ENCODE results near the gene THSD7A. TPM values are rescaled to one million over a fixed set of nuclear protein-coding genes. Genes with fewer than 3 reads are reported as not detected.

THSD7A gene
- polyA plus RNA-seq, 1 donor (not counting 4 experiments of a cell fraction or from before 2014, with no cell fraction given), result not detected

DNA sequence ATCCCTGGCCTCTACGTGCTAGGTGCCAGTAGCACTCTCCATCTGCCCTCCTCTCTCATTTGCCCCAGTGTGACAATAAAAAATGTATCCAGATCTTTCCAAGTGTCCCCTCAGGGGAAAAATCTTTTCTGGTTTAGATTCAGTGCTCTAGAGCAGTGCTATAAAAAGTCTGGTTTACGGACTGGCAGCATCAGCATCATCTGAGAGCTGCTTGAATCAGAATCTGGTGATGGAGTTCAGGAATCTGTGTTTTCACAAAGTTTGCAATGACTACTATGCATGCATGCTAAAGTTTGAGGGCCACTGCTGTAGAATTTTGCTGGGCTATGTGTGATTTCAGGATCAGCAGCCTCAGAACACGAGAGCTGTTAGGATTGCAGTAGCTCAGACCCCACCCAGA, 501.8 kb downstream of the THSD7A start:
- Histone ChIP-seq H3K9ac (ENCODE audit: control insufficient read depth, extremely low read depth, insufficient read depth, low read length) (no peak overlapping the region), H3K9me1 (ENCODE audit: control insufficient read depth, extremely low read depth, insufficient read depth, low read length) (no peaks in the 10 kb centered on the region), H3K27ac (ENCODE audit: control insufficient read depth, insufficient read depth, low read length) (no peak overlapping the region), H3K79me2 (ENCODE audit: control insufficient read depth, insufficient read depth, low read length) (no peaks in the 10 kb centered on the region), H3K9me3 (ENCODE audit: control insufficient read depth, low read depth, low read length) (no peaks in the 10 kb centered on the region), H3K27me3 (ENCODE audit: control insufficient read depth, extremely low read depth, insufficient read depth, low read length) (no peaks in the 10 kb centered on the region), H3K4me2 (ENCODE audit: control insufficient read depth, extremely low read depth, insufficient read depth, low read depth, low read length) (no peak overlapping the region), H3K36me3 (ENCODE audit: control insufficient read depth in 2 of 2, extremely low read depth in 1 of 2, insufficient read depth in 2 of 2, low read length in 2 of 2) (no peaks in the 10 kb centered on the region), H3K4me1 (ENCODE audit: control insufficient read depth, extremely low read depth, insufficient read depth, low read length) (no peaks in the 10 kb centered on the region), H2AFZ (ENCODE audit: control insufficient read depth, low read length) (no peak overlapping the region), H4K20me1 (ENCODE audit: control insufficient read depth, extremely low read depth, insufficient read depth, low read length) (no peaks in the 10 kb centered on the region), H3K4me3 (ENCODE audit: control insufficient read depth in 2 of 3, extremely low read depth in 1 of 3, insufficient read depth in 2 of 3, low read depth in 1 of 3, low read length in 3 of 3) (no peak overlapping the region)
- dilution Hi-C loops (cut with MboI; ENCODE audit: extremely low pct_ligation_motif_present, low sequenced_read_pairs), result no loop called here
- TF ChIP-seq EZH2 (IDR thresholded peaks at IDR 0.05; ENCODE audit: low read length), result no peak
- TF ChIP-seq, protein P1, sequence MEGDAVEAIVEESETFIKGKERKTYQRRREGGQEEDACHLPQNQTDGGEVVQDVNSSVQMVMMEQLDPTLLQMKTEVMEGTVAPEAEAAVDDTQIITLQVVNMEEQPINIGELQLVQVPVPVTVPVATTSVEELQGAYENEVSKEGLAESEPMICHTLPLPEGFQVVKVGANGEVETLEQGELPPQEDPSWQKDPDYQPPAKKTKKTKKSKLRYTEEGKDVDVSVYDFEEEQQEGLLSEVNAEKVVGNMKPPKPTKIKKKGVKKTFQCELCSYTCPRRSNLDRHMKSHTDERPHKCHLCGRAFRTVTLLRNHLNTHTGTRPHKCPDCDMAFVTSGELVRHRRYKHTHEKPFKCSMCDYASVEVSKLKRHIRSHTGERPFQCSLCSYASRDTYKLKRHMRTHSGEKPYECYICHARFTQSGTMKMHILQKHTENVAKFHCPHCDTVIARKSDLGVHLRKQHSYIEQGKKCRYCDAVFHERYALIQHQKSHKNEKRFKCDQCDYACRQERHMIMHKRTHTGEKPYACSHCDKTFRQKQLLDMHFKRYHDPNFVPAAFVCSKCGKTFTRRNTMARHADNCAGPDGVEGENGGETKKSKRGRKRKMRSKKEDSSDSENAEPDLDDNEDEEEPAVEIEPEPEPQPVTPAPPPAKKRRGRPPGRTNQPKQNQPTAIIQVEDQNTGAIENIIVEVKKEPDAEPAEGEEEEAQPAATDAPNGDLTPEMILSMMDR (optimal IDR thresholded peaks at IDR 0.05 in 1 of 3, IDR thresholded peaks at IDR 0.05 in 1 of 3, conservative IDR thresholded peaks at IDR 0.05 in 1 of 3; ENCODE audit: extremely low read depth in 1 of 3, insufficient read depth in 2 of 3, low read length in 3 of 3), result no peak
- FAIRE-seq, result no peak
- no peak for DNase-seq (ENCODE audit: low read depth, low spot score)

DNA sequence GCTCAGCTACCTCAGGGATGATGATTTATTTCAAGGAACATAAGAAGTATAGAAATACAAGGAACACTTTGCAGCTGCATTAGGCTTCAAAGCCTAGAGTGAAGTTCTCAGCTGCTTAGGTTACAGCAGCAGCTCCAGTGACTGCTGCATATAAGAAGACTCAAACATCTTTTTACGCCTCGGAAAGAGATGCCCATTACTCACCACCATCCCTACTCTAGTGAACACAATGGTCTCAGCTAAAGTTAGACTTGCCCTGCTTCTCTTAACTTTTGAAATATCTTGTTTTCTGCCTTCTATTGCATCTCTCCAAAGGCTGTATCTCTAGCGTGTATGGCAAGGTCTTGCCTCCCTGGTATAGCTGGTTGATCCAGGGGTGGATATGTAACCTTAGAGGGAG, 502.4 kb downstream of the THSD7A start:
- H3K27ac ChIP-seq (ENCODE audit: control insufficient read depth, insufficient read depth, low read length), result no peak overlapping the region
- dilution Hi-C loops (cut with MboI; ENCODE audit: extremely low pct_ligation_motif_present, low sequenced_read_pairs), result no loop called here
- no peaks in the 10 kb centered on the region for H3K79me2 ChIP-seq (ENCODE audit: control insufficient read depth, insufficient read depth, low read length)
- H3K9ac ChIP-seq (ENCODE audit: control insufficient read depth, extremely low read depth, insufficient read depth, low read length), result no peak overlapping the region
- H3K27me3 ChIP-seq (ENCODE audit: control insufficient read depth, extremely low read depth, insufficient read depth, low read length), result no peaks in the 10 kb centered on the region
- H3K4me1 ChIP-seq (ENCODE audit: control insufficient read depth, extremely low read depth, insufficient read depth, low read length), result no peaks in the 10 kb centered on the region
- H3K4me2 ChIP-seq (ENCODE audit: control insufficient read depth, extremely low read depth, insufficient read depth, low read depth, low read length), result no peak overlapping the region
- FAIRE-seq, result no peak
- H3K36me3 ChIP-seq (ENCODE audit: control insufficient read depth in 2 of 2, extremely low read depth in 1 of 2, insufficient read depth in 2 of 2, low read length in 2 of 2), result no peaks in the 10 kb centered on the region
- no peak overlapping the region for H3K4me3 ChIP-seq (ENCODE audit: control insufficient read depth in 2 of 3, extremely low read depth in 1 of 3, insufficient read depth in 2 of 3, low read depth in 1 of 3, low read length in 3 of 3)
- no peaks in the 10 kb centered on the region for H3K9me3 ChIP-seq (ENCODE audit: control insufficient read depth, low read depth, low read length)
- TF ChIP-seq EZH2 (IDR thresholded peaks at IDR 0.05; ENCODE audit: low read length), result no peak
- TF ChIP-seq, protein P1 (optimal IDR thresholded peaks at IDR 0.05 in 1 of 3, IDR thresholded peaks at IDR 0.05 in 1 of 3, conservative IDR thresholded peaks at IDR 0.05 in 1 of 3; ENCODE audit: extremely low read depth in 1 of 3, insufficient read depth in 2 of 3, low read length in 3 of 3), result no peak
- H2AFZ ChIP-seq (ENCODE audit: control insufficient read depth, low read length), result no peak overlapping the region
- no peak for DNase-seq (ENCODE audit: low read depth, low spot score)
- no peaks in the 10 kb centered on the region for H4K20me1 ChIP-seq (ENCODE audit: control insufficient read depth, extremely low read depth, insufficient read depth, low read length)
- no peaks in the 10 kb centered on the region for H3K9me1 ChIP-seq (ENCODE audit: control insufficient read depth, extremely low read depth, insufficient read depth, low read length)

Data from keratinocyte (primary cell).